GM18499 (cell line): ENCODE results near the gene FOXM1.
"Not testable (repeated sequence)": the region's sequence is repeated elsewhere in the genome, so short reads cannot be mapped to it uniquely, and the experiment has no call there.

Source experiments
- ATAC-seq: cut with Tn5 transposase; IDR thresholded peaks from one replicate; pipeline ENCODE4 v1.9.1; 2021; ENCODE audit warnings: moderate number of reproducible peaks; ENCODE audit not compliant: insufficient read depth, unreplicated experiment

FOXM1 gene

GRCh38 chr12:2886768-2887450 is 9.9 kb upstream of the FOXM1 start:
- ATAC-seq = no peak

- ATAC-seq = no peak
Measured at GRCh38 chr12:2884810-2885209, 7.8 kb upstream of the FOXM1 start.

GRCh38 chr12:2879853-2880252 is 2.9 kb upstream of the FOXM1 start:
- no peak for ATAC-seq

- no peak for ATAC-seq
Measured at GRCh38 chr12:2877953-2878732, 1.2 kb upstream of the FOXM1 start.

GRCh38 chr12:2876431-2877046 is 435 bp downstream of the FOXM1 start:
- ATAC-seq = no peak

- not testable (repeated sequence) for ATAC-seq
Measured at GRCh38 chr12:2868986-2869632, 7.9 kb downstream of the FOXM1 start.

GRCh38 chr12:2864198-2864597 is 12.8 kb downstream of the FOXM1 start:
- ATAC-seq = no peak

- not testable (repeated sequence) for ATAC-seq
Measured at GRCh38 chr12:2863402-2863801, 13.6 kb downstream of the FOXM1 start.

- no peak for ATAC-seq
Measured at GRCh38 chr12:2862876-2863275, 14.1 kb downstream of the FOXM1 start.

- ATAC-seq = no peak
Measured at GRCh38 chr12:2860170-2860569, 16.8 kb downstream of the FOXM1 start.

GRCh38 chr12:2858944-2859421 is 18.0 kb downstream of the FOXM1 start:
- no peak for ATAC-seq

- ATAC-seq = no peak
Measured at GRCh38 chr12:2858334-2858733, 18.6 kb downstream of the FOXM1 start.

- no peak for ATAC-seq
Measured at GRCh38 chr12:2857576-2857975, 19.4 kb downstream of the FOXM1 start.

- no peak for ATAC-seq
Measured at GRCh38 chr12:2857021-2857431, 19.9 kb downstream of the FOXM1 start, which contains the start of gene TEX52. TSS of gene TEX52 (minus strand) at chr12:2857039. CDS start at chr12:2857026, 13 bp downstream.

- no peak for ATAC-seq
Measured at GRCh38 chr12:2856051-2856450, 20.9 kb downstream of the FOXM1 start.

GRCh38 chr12:2855546-2855945 is 21.4 kb downstream of the FOXM1 start:
- no peak for ATAC-seq

GRCh38 chr12:2854669-2855453 is 22.1 kb downstream of the FOXM1 start:
- no peak for ATAC-seq

GRCh38 chr12:2853626-2854025 is 23.3 kb downstream of the FOXM1 start:
- no peak for ATAC-seq

- ATAC-seq = no peak
Measured at GRCh38 chr12:2851931-2852330, 25.0 kb downstream of the FOXM1 start.

GRCh38 chr12:2845280-2845679 is 31.7 kb downstream of the FOXM1 start:
- ATAC-seq = no peak
